Fibroblast of villous mesenchyme (primary cell): ENCODE results near the gene GIT2. TPM values are rescaled to one million over a fixed set of nuclear protein-coding genes. Genes with fewer than 3 reads are reported as not detected.

Source experiments
- DNase-seq: peaks from one replicate; pipeline ENCODE4 v3.0.0-alpha.2; 2010; ENCODE audit warnings: low read depth
- H3K4me3 ChIP-seq: 2 replicates; pipeline ENCODE4 v1.5.1; 2011; ENCODE audit warnings: low read depth, mild to moderate bottlenecking, low read length
- total RNA-seq: library from RNA; depleted of rRNA; stranded (reverse); fragments of >200 nt; gene quantifications from 2 replicates; pipeline ENCODE4 v1.2.3, GENCODE V29; 2012
- TF ChIP-seq, protein P1 (sequence below): IDR thresholded peaks from 2 replicates; pipeline ENCODE4 v1.5.1; 2012; ENCODE audit warnings: low read depth, mild to moderate bottlenecking, low read length; ENCODE audit not compliant: insufficient read depth

The GIT2 gene
- total RNA-seq, 1 donor = 54.4 TPM

- TF ChIP-seq, protein P1, sequence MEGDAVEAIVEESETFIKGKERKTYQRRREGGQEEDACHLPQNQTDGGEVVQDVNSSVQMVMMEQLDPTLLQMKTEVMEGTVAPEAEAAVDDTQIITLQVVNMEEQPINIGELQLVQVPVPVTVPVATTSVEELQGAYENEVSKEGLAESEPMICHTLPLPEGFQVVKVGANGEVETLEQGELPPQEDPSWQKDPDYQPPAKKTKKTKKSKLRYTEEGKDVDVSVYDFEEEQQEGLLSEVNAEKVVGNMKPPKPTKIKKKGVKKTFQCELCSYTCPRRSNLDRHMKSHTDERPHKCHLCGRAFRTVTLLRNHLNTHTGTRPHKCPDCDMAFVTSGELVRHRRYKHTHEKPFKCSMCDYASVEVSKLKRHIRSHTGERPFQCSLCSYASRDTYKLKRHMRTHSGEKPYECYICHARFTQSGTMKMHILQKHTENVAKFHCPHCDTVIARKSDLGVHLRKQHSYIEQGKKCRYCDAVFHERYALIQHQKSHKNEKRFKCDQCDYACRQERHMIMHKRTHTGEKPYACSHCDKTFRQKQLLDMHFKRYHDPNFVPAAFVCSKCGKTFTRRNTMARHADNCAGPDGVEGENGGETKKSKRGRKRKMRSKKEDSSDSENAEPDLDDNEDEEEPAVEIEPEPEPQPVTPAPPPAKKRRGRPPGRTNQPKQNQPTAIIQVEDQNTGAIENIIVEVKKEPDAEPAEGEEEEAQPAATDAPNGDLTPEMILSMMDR = no peak
- no peak overlapping the region for H3K4me3 ChIP-seq
- DNase-seq = no peak
Measured at GRCh38 chr12:109890620-109891170, 105.5 kb downstream of the GIT2 start.

- TF ChIP-seq, protein P1 = no peak
- DNase-seq = peak; percentile 83
- no peak overlapping the region for H3K4me3 ChIP-seq
Measured at GRCh38 chr12:109888179-109889020, 107.8 kb downstream of the GIT2 start.

- no peak overlapping the region for H3K4me3 ChIP-seq
- DNase-seq = peak; percentile 57
- TF ChIP-seq, protein P1 = no peak
Measured at GRCh38 chr12:109885616-109886015, 110.6 kb downstream of the GIT2 start.

GRCh38 chr12:109883461-109883860 is 112.7 kb downstream of the GIT2 start:
- TF ChIP-seq, protein P1 = no peak
- H3K4me3 ChIP-seq = no peak overlapping the region
- DNase-seq = no peak

GRCh38 chr12:109881752-109882151 is 114.4 kb downstream of the GIT2 start:
- H3K4me3 ChIP-seq = no peak overlapping the region
- TF ChIP-seq, protein P1 = no peak
- DNase-seq = no peak

DNA sequence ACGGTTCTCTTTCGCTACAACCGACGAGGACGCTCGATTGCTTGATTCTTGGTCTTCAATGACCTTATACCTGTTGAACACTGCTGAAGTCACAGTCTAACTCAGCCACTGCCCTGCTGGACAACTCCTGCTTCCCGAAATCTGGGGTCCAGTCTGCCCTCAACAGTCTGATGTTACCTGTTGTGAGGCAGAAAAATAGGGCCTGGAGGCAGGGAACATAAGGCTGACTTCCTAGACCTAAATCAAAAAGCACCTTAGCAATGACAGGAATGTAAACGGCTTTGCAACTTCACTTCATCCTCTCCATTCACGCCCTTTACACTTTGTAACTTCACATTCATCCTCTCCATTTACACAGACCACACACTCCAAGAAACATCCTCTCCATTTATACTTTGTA is 115.2 kb downstream of the GIT2 start:
- H3K4me3 ChIP-seq = peak overlapping the region; percentile 75
- TF ChIP-seq, protein P1 = no peak
- DNase-seq = no peak
